H1 (cell line): ENCODE data around the gene HOXA6. TPM values are rescaled to one million over a fixed set of nuclear protein-coding genes. Genes with fewer than 3 reads are reported as not detected.
A peak's percentile ranks its signal among the peaks of the same experiment; 100 is the strongest.

Experiments used
- CTCF ChIA-PET: fragments of 300-600 bp; sonication (Branson Sonifier 250); formaldehyde crosslinking; loops from one replicate; lab custom pipeline; 2021; ENCODE audit not compliant: partially characterized antibody; lab: Charles Lee
- POLR2A ChIA-PET: fragments of 300-600 bp; sonication (Branson Sonifier 250); formaldehyde crosslinking; loops from one replicate; lab custom pipeline; 2021; ENCODE audit warnings: inconsistent platforms; ENCODE audit not compliant: partially characterized antibody; lab: Charles Lee
- DNase-seq, 2 experiments: peaks; one replicate each; pipeline versions ENCODE4 v3.0.0 to v3.0.0-alpha.2; 2010 to 2022; ENCODE audit warnings: low spot score in 2 of 2, low read depth in 1 of 2, mixed read lengths in 1 of 2
- FAIRE-seq: peaks from 2 replicates; lab custom pipeline; 2011; peaks lifted over from hg19 to GRCh38; lab: Jason Lieb, UNC
- H2AFZ ChIP-seq: 2 replicates; pipeline ENCODE4 v1.8.1; 2012; ENCODE audit warnings: low read length, inconsistent platforms
- H2AK5ac ChIP-seq: 2 replicates; pipeline ENCODE4 v1.6.1; 2013; ENCODE audit warnings: low read depth, low read length
- H2BK120ac ChIP-seq: replicated peaks from 2 replicates; pipeline ENCODE3; 2013; ENCODE audit warnings: low read depth, low read length, inconsistent platforms
- H2BK12ac ChIP-seq: 2 replicates; pipeline ENCODE4 v1.6.1; 2013; ENCODE audit warnings: low read depth, low read length
- H2BK15ac ChIP-seq: 2 replicates; pipeline ENCODE4 v1.6.1; 2013; ENCODE audit warnings: low read length
- H2BK20ac ChIP-seq: 2 replicates; pipeline ENCODE4 v1.6.1; 2013; ENCODE audit warnings: low read length
- H2BK5ac ChIP-seq: 2 replicates; pipeline ENCODE4 v1.6.1; 2013; ENCODE audit warnings: low read depth, low read length
- H3K14ac ChIP-seq: 2 replicates; pipeline ENCODE4 v1.6.1; 2013; ENCODE audit warnings: inconsistent platforms; ENCODE audit not compliant: insufficient read length
- H3K18ac ChIP-seq: 2 replicates; pipeline ENCODE4 v1.6.1; 2013; ENCODE audit warnings: low read length; ENCODE audit errors: extremely low read depth
- H3K23ac ChIP-seq: 2 replicates; pipeline ENCODE4 v1.6.1; 2013; ENCODE audit warnings: inconsistent platforms; ENCODE audit not compliant: insufficient read length
- H3K23me2 ChIP-seq: 2 replicates; pipeline ENCODE4 v1.6.1; 2013; ENCODE audit warnings: low read depth, low read length
- H3K27ac ChIP-seq: 2 replicates; pipeline ENCODE4 v1.6.1; 2011; ENCODE audit warnings: low read depth, low read length, inconsistent platforms
- H3K27me3 ChIP-seq, 4 experiments: replicated peaks in 1 of 4; 1 replicate in 1 of 4; 2 replicates in 3 of 4; pipeline versions ENCODE4 v1.6.1 to v1.8.1; 2011 to 2013; ENCODE audit warnings: low read length in 3 of 4, mild to moderate bottlenecking in 3 of 4, inconsistent platforms in 2 of 4, mixed read lengths in 2 of 4, moderate library complexity in 1 of 4; ENCODE audit not compliant: control insufficient read depth in 3 of 4, insufficient read depth in 3 of 4; ENCODE audit errors: extremely low read depth in 1 of 4
- H3K36me3 ChIP-seq, 4 experiments: 2 replicates each; pipeline versions ENCODE4 v1.6.1 to v1.8.1; 2011 to 2013; ENCODE audit warnings: mild to moderate bottlenecking in 4 of 4, low read length in 3 of 4, moderate library complexity in 2 of 4, control low read depth in 1 of 4, inconsistent platforms in 1 of 4; ENCODE audit not compliant: insufficient read depth in 4 of 4, control insufficient read depth in 2 of 4
- H3K4ac ChIP-seq: replicated peaks from 2 replicates; pipeline ENCODE3; 2013; ENCODE audit warnings: low read length, low read depth, mixed read lengths, inconsistent platforms; ENCODE audit not compliant: insufficient read length
- H3K4me1 ChIP-seq, 4 experiments: replicated peaks in 1 of 4; 1 replicate in 1 of 4; 2 replicates in 3 of 4; pipeline versions ENCODE4 v1.6.1 to v1.8.1; 2011 to 2013; ENCODE audit warnings: low read length in 3 of 4, inconsistent platforms in 2 of 4, mixed read lengths in 1 of 4; ENCODE audit not compliant: insufficient read depth in 4 of 4, control insufficient read depth in 3 of 4
- H3K4me2 ChIP-seq, 2 experiments: 2 replicates each; pipeline versions ENCODE4 v1.6.1 to v1.8.1; 2011 to 2013; ENCODE audit warnings: low read depth in 2 of 2, low read length in 2 of 2, control low read depth in 1 of 2, inconsistent platforms in 1 of 2, mild to moderate bottlenecking in 1 of 2; ENCODE audit not compliant: insufficient read depth in 1 of 2
- H3K4me3 ChIP-seq, 4 experiments: fragments of 200-600, 300-600 bp in 1 of 4; sonication (generic), shearing (Covaris generic), sonication (Bioruptor Twin) in 1 of 4; 2 replicates each; pipeline versions ENCODE4 v1.5.1 to v1.8.1; 2011 to 2016; ENCODE audit warnings: low read length in 4 of 4, low read depth in 3 of 4, control low read depth in 2 of 4, inconsistent platforms in 2 of 4, mild to moderate bottlenecking in 2 of 4, mixed read lengths in 1 of 4, moderate library complexity in 1 of 4; ENCODE audit not compliant: insufficient read depth in 2 of 4; ENCODE audit errors: extremely low read depth in 1 of 4
- H3K56ac ChIP-seq: replicated peaks from 2 replicates; pipeline ENCODE3; 2013; ENCODE audit warnings: low read depth, mild to moderate bottlenecking, mixed read lengths, low read length, inconsistent platforms; ENCODE audit not compliant: insufficient read length
- H3K79me1 ChIP-seq: 2 replicates; pipeline ENCODE4 v1.6.1; 2013; ENCODE audit warnings: low read depth, low read length, control low read depth
- H3K79me2 ChIP-seq, 2 experiments: 2 replicates each; pipeline versions ENCODE4 v1.6.1 to v1.8.1; 2012 to 2013; ENCODE audit warnings: low read length in 2 of 2, mild to moderate bottlenecking in 2 of 2, inconsistent platforms in 1 of 2; ENCODE audit not compliant: insufficient read depth in 2 of 2, control insufficient read depth in 1 of 2
- H3K9ac ChIP-seq, 4 experiments: replicated peaks in 1 of 4; 1 replicate in 1 of 4; 2 replicates in 3 of 4; pipeline versions ENCODE4 v1.6.1 to v1.8.1; 2011 to 2013; ENCODE audit warnings: low read depth in 3 of 4, low read length in 3 of 4, control low read depth in 2 of 4, mild to moderate bottlenecking in 2 of 4, moderate library complexity in 2 of 4, inconsistent platforms in 1 of 4; ENCODE audit errors: extremely low read depth in 1 of 4
- H3K9me3 ChIP-seq, 2 experiments: 2 replicates each; pipeline versions ENCODE4 v1.6.1 to v1.8.1; 2012 to 2013; ENCODE audit warnings: mild to moderate bottlenecking in 2 of 2, moderate library complexity in 2 of 2, control low read depth in 1 of 2, inconsistent platforms in 1 of 2, low read depth in 1 of 2, low read length in 1 of 2, mixed read lengths in 1 of 2; ENCODE audit not compliant: insufficient read depth in 2 of 2
- H4K20me1 ChIP-seq, 2 experiments: replicated peaks in 1 of 2; 2 replicates each; pipeline versions ENCODE3 to v1.8.1; 2011 to 2013; ENCODE audit warnings: inconsistent platforms in 2 of 2, low read length in 2 of 2, mild to moderate bottlenecking in 1 of 2; ENCODE audit not compliant: insufficient read depth in 2 of 2, control insufficient read depth in 1 of 2
- H4K5ac ChIP-seq: 2 replicates; pipeline ENCODE4 v1.6.1; 2013; ENCODE audit warnings: low read length, low read depth, mixed read lengths, inconsistent platforms; ENCODE audit not compliant: insufficient read length
- H4K8ac ChIP-seq: 2 replicates; pipeline ENCODE4 v1.8.0; 2013; ENCODE audit warnings: mild to moderate bottlenecking, moderate library complexity, low read length, inconsistent platforms; ENCODE audit not compliant: insufficient read depth; ENCODE audit errors: extremely low read depth
- H4K91ac ChIP-seq: replicated peaks from 2 replicates; pipeline ENCODE3; 2013; ENCODE audit warnings: low read length, mixed read lengths, inconsistent platforms; ENCODE audit not compliant: insufficient read length
- CHD1 ChIP-seq: IDR thresholded peaks from 2 replicates; pipeline ENCODE4 v1.6.1; 2012; ENCODE audit warnings: low read depth, low read length, improper control_type of control experiment
- EZH2 ChIP-seq: fragments of 200-600 bp; sonication (generic); IDR thresholded peaks from 2 replicates; pipeline ENCODE4 v1.7.1; 2012; ENCODE audit warnings: low read depth, mild to moderate bottlenecking, moderate library complexity, low read length, inconsistent platforms; ENCODE audit not compliant: severe bottlenecking
- GABPA ChIP-seq: IDR thresholded peaks from 2 replicates; pipeline ENCODE4 v1.6.1; 2011; ENCODE audit warnings: mild to moderate bottlenecking, low read length, moderate library complexity, borderline replicate concordance; ENCODE audit not compliant: insufficient read depth
- POLR2AphosphoS5 ChIP-seq: IDR thresholded peaks from 2 replicates; pipeline ENCODE4 v1.6.1; 2011; ENCODE audit warnings: low read depth, low read length
- RNF2 ChIP-seq: fragments of 200-900, 300-1000 bp; sonication (generic); IDR thresholded peaks from 2 replicates; pipeline ENCODE4 v1.7.1; 2016; ENCODE audit warnings: borderline replicate concordance, low read depth, mild to moderate bottlenecking, antibody characterized with exemption, low read length; ENCODE audit not compliant: poor library complexity, severe bottlenecking; ENCODE audit errors: missing control alignments
- RXRA ChIP-seq: IDR thresholded peaks from 2 replicates; pipeline ENCODE4 v1.6.1; 2011; ENCODE audit warnings: low read depth, mild to moderate bottlenecking, low read length, moderate library complexity; ENCODE audit not compliant: insufficient read depth
- SIN3A ChIP-seq, 2 experiments: IDR thresholded peaks in 1 of 2; conservative IDR thresholded peaks in 1 of 2; 2 replicates each; pipeline ENCODE4 v1.6.1; 2011 to 2012; ENCODE audit warnings: low read length in 2 of 2, improper control_type of control experiment in 1 of 2, low read depth in 1 of 2, mild to moderate bottlenecking in 1 of 2
- SIRT6 ChIP-seq: IDR thresholded peaks from one replicate; pipeline ENCODE4 v1.7.1; 2012; ENCODE audit warnings: low read length, inconsistent platforms
- SP1 ChIP-seq: IDR thresholded peaks from 2 replicates; pipeline ENCODE4 v1.6.1; 2011; ENCODE audit warnings: low read depth, low read length
- TEAD4 ChIP-seq: IDR thresholded peaks from 2 replicates; pipeline ENCODE4 v1.6.1; 2012; ENCODE audit warnings: low read depth, low read length, inconsistent platforms, mixed read lengths
- ZNF274 ChIP-seq: IDR thresholded peaks from 2 replicates; pipeline ENCODE4 v1.7.0; 2012; ENCODE audit warnings: low read length, borderline replicate concordance; ENCODE audit errors: extremely low read depth
- WGBS, 2 experiments: shearing (Covaris generic) in 1 of 2; methylation state at CpG; one replicate each; pipeline versions ENCODE4 v1.1.6 to v1.1.7; 2013 to 2015; ENCODE audit warnings: low lambda C conversion rate in 2 of 2, mixed read lengths in 2 of 2, inconsistent platforms in 1 of 2, low coverage in 1 of 2, missing lambda C conversion rate in 1 of 2; ENCODE audit not compliant: insufficient replicate concordance in 2 of 2, insufficient coverage in 1 of 2, insufficient read length in 1 of 2; ENCODE audit errors: extremely low coverage in 1 of 2, missing lambda C conversion rate in 1 of 2; 5-methylcytosine and 5-hydroxymethylcytosine counted together
- polyA plus RNA-seq, 7 experiments: library from polyadenylated mRNA; depleted of rRNA in 3 of 7; stranded (reverse) in 5 of 7; unstranded in 2 of 7; fragments of >200 nt in 5 of 7; fragments of 200-250 nt in 2 of 7; gene quantifications; 1 replicate in 5 of 7; 2 replicates in 1 of 7; 4 replicates in 1 of 7; pipeline versions ENCODE4 v1.2.1 to v1.2.3, GENCODE V29; 2011 to 2013; ENCODE audit warnings: missing spikeins in 2 of 7, mixed read lengths in 2 of 7
- total RNA-seq: library from RNA; stranded (reverse); fragmentation: NEBNext Ultra II Directional; extraction: Animal tissue kit (Norgen Biotek cat#: 25700); gene quantifications from 2 replicates; pipeline ENCODE4 v1.2.1, GENCODE V29; 2021

Gene HOXA6
- total and polyA plus RNA-seq, 2 of the 8 experiments (the other 6 are each of a cell fraction or from before 2014, with no cell fraction given): not detected

DNA sequence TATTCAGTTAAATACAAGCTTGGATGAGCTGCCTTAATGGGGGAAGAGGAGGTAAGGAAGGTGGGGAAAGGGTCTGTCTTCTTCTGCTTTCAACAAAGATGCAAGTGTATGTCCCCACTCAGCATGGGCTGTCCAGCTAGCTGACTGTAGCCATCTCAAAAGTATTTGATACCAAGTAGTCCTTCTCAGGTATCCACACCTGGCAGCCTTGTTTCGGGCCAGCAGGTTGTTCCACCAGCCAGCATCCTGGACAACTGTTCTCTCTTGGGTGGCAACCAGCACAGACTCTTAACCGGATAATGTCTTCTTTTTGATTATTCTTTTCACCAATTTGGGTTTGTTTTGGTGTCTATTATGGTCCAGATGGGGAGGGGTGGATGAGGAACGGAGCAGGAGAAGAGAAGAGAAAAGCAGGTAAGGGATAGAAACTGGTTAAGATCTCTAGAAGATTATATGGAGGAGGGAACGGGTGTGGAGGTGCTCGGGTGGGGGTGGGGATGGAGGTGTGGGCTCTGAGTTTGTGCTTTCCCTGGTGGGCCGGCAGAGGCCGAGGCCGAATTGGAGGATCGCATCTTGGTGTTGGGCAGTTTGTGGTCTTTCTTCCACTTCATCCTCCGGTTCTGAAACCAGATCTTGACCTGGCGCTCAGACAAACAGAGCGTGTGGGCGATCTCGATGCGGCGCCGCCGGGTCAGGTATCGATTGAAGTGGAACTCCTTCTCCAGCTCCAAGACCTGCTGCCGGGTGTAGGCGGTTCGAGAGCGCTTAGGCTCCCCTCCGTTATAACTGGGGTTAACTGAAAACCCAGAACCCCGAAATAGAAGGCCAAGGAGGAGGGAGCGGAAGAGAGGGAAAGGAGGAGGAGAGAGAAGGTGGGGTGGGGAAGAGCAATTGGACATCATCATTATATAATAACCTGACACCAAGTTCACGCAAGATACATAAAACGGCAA is 18.5 kb downstream of the HOXA6 start:
- DNase-seq (peak in 1 of 2 experiments; percentile 52), FAIRE-seq (no peak)
- Histone ChIP-seq H3K14ac (no peak overlapping the region), H3K27ac (no peak overlapping the region), H4K5ac (no peak overlapping the region), H3K4me2 (no peak overlapping the region), H4K8ac (no peak overlapping the region), H3K79me2 (no peaks in the 10 kb centered on the region), H3K36me3 (peaks cover 0 to 16% (median 0%) of the 10 kb centered on the region in 4 experiments; a peak in 2 of 8 replicates), H2AFZ (no peak overlapping the region), H3K9me3 (peaks cover 0 to 4% of the 10 kb centered on the region in 2 experiments; a peak in 1 of 4 replicates), H3K4me3 (no peak overlapping the region), H3K23me2 (peaks cover 4% of the 10 kb centered on the region; the same call in 1 of the 2 replicates), H3K4me1 (peaks cover 0 to 5% (median 2%) of the 10 kb centered on the region in 4 experiments; a peak in 4 of 7 replicates), H3K9ac (no peak overlapping the region), H3K27me3 (peaks cover 98 to 100% (median 100%) of the 10 kb centered on the region in 4 experiments), H3K23ac (no peak overlapping the region), H2BK12ac (no peak overlapping the region), H3K79me1 (no peaks in the 10 kb centered on the region), H3K18ac (no peak overlapping the region), H3K4ac (no peak overlapping the region), H2BK5ac (no peak overlapping the region), H3K56ac (no peak overlapping the region), H2BK15ac (no peak overlapping the region), H2AK5ac (no peak overlapping the region), H2BK20ac (no peak overlapping the region), H4K91ac (no peak overlapping the region), H2BK120ac (no peak overlapping the region), H4K20me1 (peaks cover 16 to 34% of the 10 kb centered on the region in 2 experiments)
- WGBS, 2 experiments: 22% methylated on average over 28 of the region's 28 CpGs; no CpG with 5 or more reads in 1 of the 2 experiments
- POLR2A ChIA-PET: no interaction called here
- CTCF ChIA-PET: interaction anchor here (0.9 to 2.3 kb wide), 8 partner anchors 9 to 32 kb away, joined by 3 to 10 read pairs (median 4); partner anchors contain the start of gene HOXA5
- TF ChIP-seq TEAD4: no peak
- no peak for TF ChIP-seq GABPA
- TF ChIP-seq RNF2: peak; percentile 94
- no peak for TF ChIP-seq SIN3A (conservative IDR thresholded peaks at IDR 0.05 in 1 of 2, IDR thresholded peaks at IDR 0.05 in 1 of 2; ENCODE audit: low read depth in 1 of 2, low read length in 2 of 2)
- TF ChIP-seq SP1: no peak
- TF ChIP-seq POLR2AphosphoS5: no peak
- no peak for TF ChIP-seq SIRT6
- no peak for TF ChIP-seq RXRA
- no peak for TF ChIP-seq CHD1
- TF ChIP-seq EZH2: peak; percentile 99
- TF ChIP-seq ZNF274: no peak
